HG02840 (cell line): ENCODE results near the gene B3GNT5.

Experiments used
- ATAC-seq: cut with Tn5 transposase; IDR thresholded peaks from one replicate; pipeline ENCODE4 v1.9.1; 2021; ENCODE audit warnings: mild to moderate bottlenecking, moderate library complexity, moderate number of reproducible peaks; ENCODE audit not compliant: unreplicated experiment, low FRiP score

The B3GNT5 gene

GRCh38 chr3:183287301-183287971 lies 34.4 kb downstream of the B3GNT5 start:
- ATAC-seq, result no peak

- ATAC-seq, result no peak
These were observed 35.1 kb downstream of the B3GNT5 start for GRCh38 chr3:183288117-183288516.

GRCh38 chr3:183290216-183290615 lies 37.2 kb downstream of the B3GNT5 start:
- no peak for ATAC-seq

- no peak for ATAC-seq
These were observed 38.5 kb downstream of the B3GNT5 start for GRCh38 chr3:183291497-183292031.

- ATAC-seq, result no peak
These were observed 40.9 kb downstream of the B3GNT5 start for GRCh38 chr3:183293966-183294365.

GRCh38 chr3:183295211-183295610 lies 42.2 kb downstream of the B3GNT5 start:
- no peak for ATAC-seq

- no peak for ATAC-seq
These were observed 43.9 kb downstream of the B3GNT5 start for GRCh38 chr3:183296944-183297343.

GRCh38 chr3:183298701-183299153 lies 45.7 kb downstream of the B3GNT5 start:
- no peak for ATAC-seq

GRCh38 chr3:183299976-183300375 lies 46.9 kb downstream of the B3GNT5 start:
- ATAC-seq, result no peak

GRCh38 chr3:183300996-183301562 lies 48.0 kb downstream of the B3GNT5 start:
- ATAC-seq, result no peak

GRCh38 chr3:183301937-183302580 lies 49.0 kb downstream of the B3GNT5 start:
- no peak for ATAC-seq

GRCh38 chr3:183303690-183304089 lies 50.6 kb downstream of the B3GNT5 start:
- no peak for ATAC-seq

GRCh38 chr3:183306798-183307671 lies 54.0 kb downstream of the B3GNT5 start:
- no peak for ATAC-seq

- ATAC-seq, result no peak
These were observed 54.7 kb downstream of the B3GNT5 start for GRCh38 chr3:183307749-183308148.

- no peak for ATAC-seq
These were observed 55.7 kb downstream of the B3GNT5 start for GRCh38 chr3:183308751-183309150.

- no peak for ATAC-seq
These were observed 56.2 kb downstream of the B3GNT5 start for GRCh38 chr3:183309276-183309675.

GRCh38 chr3:183310936-183311335 lies 57.9 kb downstream of the B3GNT5 start:
- no peak for ATAC-seq

- no peak for ATAC-seq
These were observed 59.4 kb downstream of the B3GNT5 start for GRCh38 chr3:183312433-183312832.

GRCh38 chr3:183313351-183313750 lies 60.3 kb downstream of the B3GNT5 start:
- ATAC-seq, result no peak

- ATAC-seq, result no peak
These were observed 60.7 kb downstream of the B3GNT5 start for GRCh38 chr3:183313764-183314163.

GRCh38 chr3:183315739-183316138 lies 62.7 kb downstream of the B3GNT5 start:
- no peak for ATAC-seq
